HepG2 (cell line): ENCODE data around the gene SOX9. TPM values are rescaled to one million over a fixed set of nuclear protein-coding genes. Genes with fewer than 3 reads are reported as not detected.

Experiments
- FLYWCH1 ChIP-seq: sonication (generic); formaldehyde crosslinking; IDR thresholded peaks from 2 replicates; pipeline ENCODE4 v1.8.1; 2023; ENCODE audit warnings: mild to moderate bottlenecking, missing genetic modification reagents
- GATAD2A ChIP-seq: IDR thresholded peaks from 2 replicates; pipeline ENCODE4 v1.6.1; 2016
- KLF15 ChIP-seq: sonication (generic); formaldehyde crosslinking; IDR thresholded peaks from 2 replicates; pipeline ENCODE4 v1.8.1; 2023; ENCODE audit warnings: borderline replicate concordance, mild to moderate bottlenecking, inconsistent platforms, missing genetic modification reagents, mixed read lengths
- MEIS1 ChIP-seq: sonication (generic); formaldehyde crosslinking; IDR thresholded peaks from 2 replicates; pipeline ENCODE4 v1.9.0; 2021; ENCODE audit warnings: mild to moderate bottlenecking, missing genetic modification reagents, moderate library complexity, borderline replicate concordance
- NR1H2 ChIP-seq: sonication (generic); formaldehyde crosslinking; IDR thresholded peaks from 2 replicates; pipeline ENCODE4 v1.8.1; 2022; ENCODE audit warnings: low read depth, missing genetic modification reagents, borderline replicate concordance
- SETDB1 ChIP-seq: sonication (generic); formaldehyde crosslinking; IDR thresholded peaks from 2 replicates; pipeline ENCODE4 v1.5.1; 2020; ENCODE audit warnings: missing genetic modification reagents, mild to moderate bottlenecking, borderline replicate concordance
- SMAD9 ChIP-seq: sonication (generic); formaldehyde crosslinking; IDR thresholded peaks from 2 replicates; pipeline ENCODE4 v1.5.1; 2020; ENCODE audit warnings: mild to moderate bottlenecking, missing genetic modification reagents
- SMARCC2 ChIP-seq: fragments of 450-650 bp; IDR thresholded peaks from 2 replicates; pipeline ENCODE4 v1.6.1; 2017; ENCODE audit warnings: antibody characterized with exemption, mild to moderate bottlenecking
- STAT6 ChIP-seq: sonication (generic); formaldehyde crosslinking; IDR thresholded peaks from 2 replicates; pipeline ENCODE4 v1.4.0; 2020; ENCODE audit warnings: missing genetic modification reagents, mild to moderate bottlenecking, borderline replicate concordance
- TBX3 ChIP-seq: fragments of 450-650 bp; IDR thresholded peaks from 2 replicates; pipeline ENCODE4 v1.6.1; 2017; ENCODE audit warnings: antibody characterized with exemption, mild to moderate bottlenecking, inconsistent platforms, borderline replicate concordance
- TEAD2 ChIP-seq: sonication (generic); formaldehyde crosslinking; IDR thresholded peaks from 2 replicates; pipeline ENCODE4 v1.9.0; 2021; ENCODE audit warnings: missing genetic modification reagents
- U2AF2 ChIP-seq: fragments of 200-400 bp; formaldehyde crosslinking; IDR thresholded peaks from 2 replicates; pipeline ENCODE4 v1.6.1; 2017; ENCODE audit warnings: low read depth, mild to moderate bottlenecking, low read length
- ZBTB40 ChIP-seq, 2 experiments: fragments of 450-650 bp in 1 of 2; sonication (generic) in 1 of 2; formaldehyde crosslinking in 1 of 2; IDR thresholded peaks; 2 replicates each; pipeline versions ENCODE4 v1.6.1 to v1.8.0; 2016 to 2022; ENCODE audit warnings: antibody characterized with exemption in 1 of 2, mild to moderate bottlenecking in 1 of 2, missing genetic modification reagents in 1 of 2
- ZFP41 ChIP-seq: sonication (generic); formaldehyde crosslinking; IDR thresholded peaks from 2 replicates; pipeline ENCODE4 v1.4.0; 2020; ENCODE audit warnings: mild to moderate bottlenecking, missing genetic modification reagents, borderline replicate concordance
- ZMYM4 ChIP-seq: sonication (generic); formaldehyde crosslinking; IDR thresholded peaks from 2 replicates; pipeline ENCODE4 v1.8.1; 2023; ENCODE audit warnings: mild to moderate bottlenecking, missing genetic modification reagents
- ZNF232 ChIP-seq: sonication (generic); formaldehyde crosslinking; IDR thresholded peaks from 2 replicates; pipeline ENCODE4 v1.4.0; 2020; ENCODE audit warnings: missing genetic modification reagents, borderline replicate concordance
- ZNF317 ChIP-seq: sonication (generic); formaldehyde crosslinking; IDR thresholded peaks from 2 replicates; pipeline ENCODE4 v1.5.0; 2020; ENCODE audit warnings: mild to moderate bottlenecking, missing genetic modification reagents
- ZNF644 ChIP-seq: IDR thresholded peaks from 2 replicates; pipeline ENCODE4 v1.6.1; 2016; ENCODE audit warnings: low read depth
- ZNF790 ChIP-seq: sonication (generic); formaldehyde crosslinking; IDR thresholded peaks from 2 replicates; pipeline ENCODE4 v1.8.0; 2022; ENCODE audit warnings: missing genetic modification reagents, mild to moderate bottlenecking, borderline replicate concordance
- ZNF850 ChIP-seq: sonication (generic); formaldehyde crosslinking; conservative IDR thresholded peaks from 2 replicates; pipeline ENCODE4 v1.9.0; 2021; ENCODE audit warnings: mild to moderate bottlenecking, missing genetic modification reagents
- polyA plus RNA-seq, 8 experiments: library from polyadenylated mRNA; depleted of rRNA in 3 of 8; stranded (reverse) in 7 of 8; unstranded in 1 of 8; fragments of >200 nt; fragmentation: Illumina TruSeq in 4 of 8; extraction: Trizol in 4 of 8; gene quantifications; 2 replicates each; pipeline versions ENCODE4 v1.2.1 to v1.2.3, GENCODE V29; 2011 to 2016; ENCODE audit warnings: low read depth in 4 of 8, missing spikeins in 1 of 8, mixed read lengths in 1 of 8; ENCODE audit not compliant: insufficient read depth in 1 of 8
- total RNA-seq, 5 experiments: library from RNA; depleted of rRNA; stranded (reverse); fragments of >200 nt; fragmentation: Illumina TruSeq; extraction: Trizol; gene quantifications; 2 replicates each; pipeline ENCODE4 v1.2.3, GENCODE V29; 2016; ENCODE audit warnings: low read depth in 1 of 5

The SOX9 gene
- total and polyA plus RNA-seq, 2 of the 13 experiments (the other 11 are each of a cell fraction or from before 2014, with no cell fraction given): 16.1 to 27.6 TPM

GRCh38 chr17:72125226-72125651 is 4.4 kb downstream of the SOX9 start (continued):
- TF ChIP-seq TEAD2 (CRISPR knock-in tag): no peak
- TF ChIP-seq ZNF790 (CRISPR knock-in tag): no peak
- TF ChIP-seq FLYWCH1 (CRISPR knock-in tag): no peak
- TF ChIP-seq SMARCC2: no peak
- TF ChIP-seq ZMYM4 (CRISPR knock-in tag): 0 out of 2 replicates have a peak, but pooled peaks have one; percentile 56
- TF ChIP-seq U2AF2: no peak
- no peak for TF ChIP-seq SMAD9 (CRISPR knock-in tag)
- no peak for TF ChIP-seq MEIS1 (CRISPR knock-in tag)
- TF ChIP-seq TBX3: no peak
- TF ChIP-seq GATAD2A (CRISPR knock-in tag): peak; percentile 48; the same call in 1 of the 2 replicates
- TF ChIP-seq ZNF317 (CRISPR knock-in tag): no peak
- TF ChIP-seq STAT6: no peak
- no peak for TF ChIP-seq NR1H2 (CRISPR knock-in tag)
- no peak for TF ChIP-seq ZNF850 (CRISPR knock-in tag)
- TF ChIP-seq KLF15: no peak
- TF ChIP-seq ZFP41 (CRISPR knock-in tag): no peak
- TF ChIP-seq ZNF644: no peak
- TF ChIP-seq SETDB1: no peak
- TF ChIP-seq ZBTB40 (IDR thresholded peaks at IDR 0.05): no peak
- TF ChIP-seq ZBTB40 (CRISPR knock-in tag; IDR thresholded peaks at IDR 0.05): no peak
- TF ChIP-seq ZNF232 (CRISPR knock-in tag): no peak
